WI38 (cell line): ENCODE data around the gene PIK3CA.
"Not testable (repeated sequence)": the region's sequence is repeated elsewhere in the genome, so short reads cannot be mapped to it uniquely, and the experiment has no call there.

Experiments used
- H3K4me3 ChIP-seq: 2 replicates; pipeline ENCODE4 v1.5.1; 2011; ENCODE audit warnings: low read depth, mild to moderate bottlenecking, control low read depth, low read length
- CTCF ChIP-seq: IDR thresholded peaks from 2 replicates; pipeline ENCODE4 v1.5.1; 2012; ENCODE audit warnings: low read depth, mild to moderate bottlenecking, control low read depth, low read length

PIK3CA gene

GRCh38 chr3:179116816-179117215 is 31.3 kb upstream of the PIK3CA start:
- no peak overlapping the region for H3K4me3 ChIP-seq
- no peak for TF ChIP-seq CTCF

- not testable (repeated sequence) for H3K4me3 ChIP-seq
Observed at GRCh38 chr3:179132191-179132890, 15.8 kb upstream of the PIK3CA start.

- no peak for TF ChIP-seq CTCF
- no peak overlapping the region for H3K4me3 ChIP-seq
Observed at GRCh38 chr3:179133575-179133974, 14.6 kb upstream of the PIK3CA start.

GRCh38 chr3:179136195-179136594 is 12.0 kb upstream of the PIK3CA start:
- H3K4me3 ChIP-seq, result no peak overlapping the region
- TF ChIP-seq CTCF, result no peak

GRCh38 chr3:179141890-179142289 is 6.3 kb upstream of the PIK3CA start:
- no peak overlapping the region for H3K4me3 ChIP-seq
- TF ChIP-seq CTCF, result no peak

GRCh38 chr3:179146911-179147513 is 1.1 kb upstream of the PIK3CA start:
- peak; percentile 47; the same call in 1 of the 2 replicates for TF ChIP-seq CTCF

GRCh38 chr3:179147514-179147872 is 664 bp upstream of the PIK3CA start:
- no peak for TF ChIP-seq CTCF
- peak overlapping the region; percentile 90 for H3K4me3 ChIP-seq

More at GRCh38 chr3:179146911-179147513, 1.1 kb upstream of the PIK3CA start:
- peak overlapping the region; percentile 90 for H3K4me3 ChIP-seq
